Astrocyte (in vitro differentiated cells and primary cell): ENCODE data around the gene CYP2A7. TPM values are rescaled to one million over a fixed set of nuclear protein-coding genes. Genes with fewer than 3 reads are reported as not detected.
"Not testable (repeated sequence)": the region's sequence is repeated elsewhere in the genome, so short reads cannot be mapped to it uniquely, and the experiment has no call there.

ENCODE experiments used
- DNase-seq: peaks from one replicate; pipeline ENCODE4 v3.0.0-alpha.2; 2010; ENCODE audit warnings: low read depth
- FAIRE-seq: peaks from 2 replicates; lab custom pipeline; 2011; peaks lifted over from hg19 to GRCh38; lab: Jason Lieb, UNC
- H2AFZ ChIP-seq: 2 replicates; pipeline ENCODE4 v1.6.0; 2012; ENCODE audit warnings: low read depth, low read length, inconsistent platforms
- H3K27ac ChIP-seq: 2 replicates; pipeline ENCODE4 v1.5.1; 2011; ENCODE audit warnings: low read depth, low read length, inconsistent platforms
- H3K27me3 ChIP-seq: 2 replicates; pipeline ENCODE4 v1.6.0; 2011; ENCODE audit warnings: low read length, inconsistent platforms; ENCODE audit not compliant: insufficient read depth
- H3K36me3 ChIP-seq: 2 replicates; pipeline ENCODE4 v1.5.1; 2011; ENCODE audit warnings: low read length, inconsistent platforms; ENCODE audit not compliant: insufficient read depth
- H3K4me1 ChIP-seq: 2 replicates; pipeline ENCODE4 v1.5.1; 2011; ENCODE audit warnings: low read length, inconsistent platforms; ENCODE audit not compliant: insufficient read depth
- H3K4me2 ChIP-seq: 2 replicates; pipeline ENCODE4 v1.6.0; 2012; ENCODE audit warnings: low read length, inconsistent platforms
- H3K4me3 ChIP-seq: 2 replicates; pipeline ENCODE4 v1.5.1; 2011; ENCODE audit warnings: low read depth, mild to moderate bottlenecking, low read length, inconsistent platforms; ENCODE audit not compliant: insufficient read depth
- H3K79me2 ChIP-seq: 2 replicates; pipeline ENCODE4 v1.6.0; 2012; ENCODE audit warnings: mild to moderate bottlenecking, low read length, inconsistent platforms; ENCODE audit not compliant: insufficient read depth
- H3K9ac ChIP-seq: 2 replicates; pipeline ENCODE4 v1.6.0; 2012; ENCODE audit warnings: mild to moderate bottlenecking, low read length, inconsistent platforms
- H3K9me3 ChIP-seq: 2 replicates; pipeline ENCODE4 v1.5.1; 2012; ENCODE audit warnings: low read depth, mild to moderate bottlenecking, low read length, inconsistent platforms; ENCODE audit not compliant: insufficient read depth
- H4K20me1 ChIP-seq: 2 replicates; pipeline ENCODE4 v1.6.0; 2012; ENCODE audit warnings: low read length, inconsistent platforms; ENCODE audit not compliant: insufficient read depth
- H3K27ac Mint-ChIP-seq: one replicate; pipeline ENCODE4 v1.8.0; 2021; ENCODE audit warnings: mild to moderate bottlenecking, mixed read lengths; ENCODE audit not compliant: unreplicated experiment
- H3K27me3 Mint-ChIP-seq: one replicate; pipeline ENCODE4 v1.8.0; 2021; ENCODE audit warnings: low read depth, mixed read lengths; ENCODE audit not compliant: unreplicated experiment
- H3K36me3 Mint-ChIP-seq: one replicate; pipeline ENCODE4 v1.8.0; 2021; ENCODE audit warnings: low read depth, mixed read lengths; ENCODE audit not compliant: unreplicated experiment
- H3K4me1 Mint-ChIP-seq: one replicate; pipeline ENCODE4 v1.8.0; 2021; ENCODE audit warnings: low read depth, mixed read lengths; ENCODE audit not compliant: unreplicated experiment
- H3K4me3 Mint-ChIP-seq: one replicate; pipeline ENCODE4 v1.8.0; 2021; ENCODE audit warnings: mild to moderate bottlenecking, moderate library complexity, mixed read lengths; ENCODE audit not compliant: unreplicated experiment
- H3K9me3 Mint-ChIP-seq: one replicate; pipeline ENCODE4 v1.8.0; 2021; ENCODE audit warnings: mild to moderate bottlenecking, mixed read lengths; ENCODE audit not compliant: unreplicated experiment
- EZH2 ChIP-seq: IDR thresholded peaks from 2 replicates; pipeline ENCODE4 v1.6.1; 2012; ENCODE audit warnings: mild to moderate bottlenecking, low read length, inconsistent platforms; ENCODE audit not compliant: insufficient read depth
- total RNA-seq: library from RNA; stranded (reverse); gene quantifications from 2 replicates; pipeline ENCODE4 v1.2.1, GENCODE V29; 2021
- TF ChIP-seq, protein P1 (sequence below): IDR thresholded peaks from 2 replicates; pipeline ENCODE4 v1.5.1; 2011; ENCODE audit warnings: low read depth, mild to moderate bottlenecking, inconsistent platforms, low read length, moderate library complexity; ENCODE audit not compliant: insufficient read depth

Gene CYP2A7
- total RNA-seq, 1 donor from 2014 or later: not detected

DNA sequence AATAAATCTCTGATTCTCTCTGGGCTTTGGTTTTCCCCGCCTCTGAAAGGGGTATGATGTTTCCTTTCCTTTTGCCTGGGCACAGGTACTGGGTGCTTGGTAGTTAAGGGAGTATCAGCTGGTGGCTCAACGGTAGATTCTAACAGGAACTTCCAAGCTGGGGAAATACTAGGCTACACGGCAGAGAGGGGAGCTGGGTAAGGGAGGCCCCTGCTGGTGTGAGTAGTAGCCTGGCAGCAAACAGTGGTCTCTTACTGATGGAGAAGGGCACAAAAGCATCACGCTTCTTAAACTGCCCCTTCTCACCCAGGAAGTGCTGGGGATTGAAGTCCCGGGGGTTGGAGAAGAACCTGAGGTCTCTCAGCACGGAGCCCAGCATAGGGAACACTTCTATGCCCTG, 26.9 kb upstream of the CYP2A7 start:
- Histone ChIP-seq H4K20me1 (no peaks in the 10 kb centered on the region), H3K9me3 (no peaks in the 10 kb centered on the region), H3K9ac (no peak overlapping the region), H3K79me2 (no peaks in the 10 kb centered on the region), H3K27me3 (no peaks in the 10 kb centered on the region), H3K4me3 (no peak overlapping the region), H3K36me3 (no peaks in the 10 kb centered on the region), H3K27ac (no peak overlapping the region), H2AFZ (no peak overlapping the region), H3K4me2 (no peak overlapping the region), H3K4me1 (no peaks in the 10 kb centered on the region)
- TF ChIP-seq EZH2: no peak
- TF ChIP-seq, protein P1, sequence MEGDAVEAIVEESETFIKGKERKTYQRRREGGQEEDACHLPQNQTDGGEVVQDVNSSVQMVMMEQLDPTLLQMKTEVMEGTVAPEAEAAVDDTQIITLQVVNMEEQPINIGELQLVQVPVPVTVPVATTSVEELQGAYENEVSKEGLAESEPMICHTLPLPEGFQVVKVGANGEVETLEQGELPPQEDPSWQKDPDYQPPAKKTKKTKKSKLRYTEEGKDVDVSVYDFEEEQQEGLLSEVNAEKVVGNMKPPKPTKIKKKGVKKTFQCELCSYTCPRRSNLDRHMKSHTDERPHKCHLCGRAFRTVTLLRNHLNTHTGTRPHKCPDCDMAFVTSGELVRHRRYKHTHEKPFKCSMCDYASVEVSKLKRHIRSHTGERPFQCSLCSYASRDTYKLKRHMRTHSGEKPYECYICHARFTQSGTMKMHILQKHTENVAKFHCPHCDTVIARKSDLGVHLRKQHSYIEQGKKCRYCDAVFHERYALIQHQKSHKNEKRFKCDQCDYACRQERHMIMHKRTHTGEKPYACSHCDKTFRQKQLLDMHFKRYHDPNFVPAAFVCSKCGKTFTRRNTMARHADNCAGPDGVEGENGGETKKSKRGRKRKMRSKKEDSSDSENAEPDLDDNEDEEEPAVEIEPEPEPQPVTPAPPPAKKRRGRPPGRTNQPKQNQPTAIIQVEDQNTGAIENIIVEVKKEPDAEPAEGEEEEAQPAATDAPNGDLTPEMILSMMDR: no peak
- H3K9me3 Mint-ChIP-seq: peaks cover 12% of the 10 kb centered on the region
- H3K27ac Mint-ChIP-seq: no peak overlapping the region
- DNase-seq: no peak
- no peaks in the 10 kb centered on the region for H3K36me3 Mint-ChIP-seq
- peaks cover 7% of the 10 kb centered on the region for H3K4me1 Mint-ChIP-seq
- H3K4me3 Mint-ChIP-seq: no peak overlapping the region
- H3K27me3 Mint-ChIP-seq: peaks cover 26% of the 10 kb centered on the region
- FAIRE-seq: no peak

DNA sequence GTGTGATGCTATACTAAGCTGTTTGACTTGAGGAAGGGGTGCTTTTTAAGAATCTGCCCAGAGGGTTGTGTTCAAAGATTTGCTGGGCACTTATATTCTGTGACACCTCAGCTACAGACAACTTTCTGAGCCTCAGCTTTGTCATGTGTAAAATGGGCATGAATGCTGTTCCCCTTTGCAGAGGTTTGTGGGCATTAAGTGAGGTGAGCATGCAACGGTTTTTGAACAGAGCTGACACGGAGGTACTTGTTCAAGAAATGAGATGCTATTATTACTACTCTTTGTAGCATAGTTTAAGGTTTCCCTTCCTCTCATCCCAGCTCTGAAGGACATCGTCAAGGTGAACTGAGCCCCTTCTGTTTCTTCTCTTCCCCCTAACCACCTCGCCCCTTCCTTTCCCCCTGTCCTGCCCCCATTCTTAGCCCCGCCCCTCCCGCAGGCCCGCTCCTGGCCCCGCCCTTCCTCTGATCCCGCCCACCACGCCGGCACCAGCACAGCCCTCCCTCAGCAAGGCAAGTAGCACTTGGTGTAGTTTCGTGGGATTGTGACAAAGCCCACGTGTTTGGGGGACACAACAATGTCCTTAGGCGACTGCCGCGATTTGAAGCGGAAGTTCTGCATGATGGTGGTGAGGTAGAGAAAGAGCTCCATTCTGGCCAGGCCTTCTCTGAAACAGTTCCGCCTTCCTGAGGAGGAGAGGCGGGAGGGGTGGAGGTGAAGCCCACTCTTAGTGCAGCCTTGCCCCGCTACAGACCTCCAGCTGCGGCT, 26.1 kb upstream of the CYP2A7 start:
- no peak overlapping the region for H3K27ac Mint-ChIP-seq
- H2AFZ ChIP-seq: no peak overlapping the region
- H3K4me3 Mint-ChIP-seq: no peak overlapping the region
- H3K9ac ChIP-seq: no peak overlapping the region
- no peaks in the 10 kb centered on the region for H3K27me3 ChIP-seq
- peaks cover 6% of the 10 kb centered on the region for H3K9me3 Mint-ChIP-seq
- no peak for TF ChIP-seq EZH2
- TF ChIP-seq, protein P1: no peak
- peaks cover 7% of the 10 kb centered on the region for H3K4me1 Mint-ChIP-seq
- H3K4me2 ChIP-seq: no peak overlapping the region
- H3K36me3 Mint-ChIP-seq: no peaks in the 10 kb centered on the region
- H3K27me3 Mint-ChIP-seq: peaks cover 22% of the 10 kb centered on the region
- H3K36me3 ChIP-seq: no peaks in the 10 kb centered on the region
- H3K4me3 ChIP-seq: no peak overlapping the region
- no peak overlapping the region for H3K27ac ChIP-seq
- H3K79me2 ChIP-seq: no peaks in the 10 kb centered on the region
- DNase-seq: no peak
- no peak for FAIRE-seq
- H4K20me1 ChIP-seq: no peaks in the 10 kb centered on the region
- no peaks in the 10 kb centered on the region for H3K4me1 ChIP-seq
- H3K9me3 ChIP-seq: no peaks in the 10 kb centered on the region

DNA sequence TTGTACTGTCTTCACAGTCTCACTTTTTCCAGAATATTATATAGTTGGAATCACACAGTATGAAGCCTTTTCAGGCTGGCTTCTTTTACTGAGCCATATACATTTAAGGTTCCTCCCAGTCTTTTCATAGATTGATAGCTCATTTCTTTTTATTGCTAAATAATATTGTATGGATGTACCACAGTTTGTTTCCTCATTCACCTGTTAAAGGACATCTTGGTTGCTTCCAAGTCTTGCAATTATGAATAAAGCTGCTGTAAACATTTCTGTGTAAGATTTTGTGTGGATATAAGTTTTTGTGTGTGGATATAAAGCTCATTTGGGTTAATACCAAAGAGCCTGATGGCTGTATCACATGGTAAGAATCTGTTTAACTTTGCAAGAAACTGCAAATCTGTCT, 24.5 kb upstream of the CYP2A7 start:
- TF ChIP-seq, protein P1: no peak
- no peak for TF ChIP-seq EZH2
- peaks cover 7% of the 10 kb centered on the region for H3K4me1 Mint-ChIP-seq
- H3K36me3 Mint-ChIP-seq: no peaks in the 10 kb centered on the region
- Histone ChIP-seq H2AFZ (no peak overlapping the region), H3K27ac (no peak overlapping the region), H3K4me3 (no peak overlapping the region), H3K27me3 (no peaks in the 10 kb centered on the region), H3K9ac (no peak overlapping the region), H3K4me1 (no peaks in the 10 kb centered on the region), H3K79me2 (no peaks in the 10 kb centered on the region), H4K20me1 (no peaks in the 10 kb centered on the region), H3K4me2 (no peak overlapping the region), H3K36me3 (no peaks in the 10 kb centered on the region), H3K9me3 (no peaks in the 10 kb centered on the region)
- no peak for FAIRE-seq
- DNase-seq: no peak
- no peaks in the 10 kb centered on the region for H3K9me3 Mint-ChIP-seq
- no peak overlapping the region for H3K4me3 Mint-ChIP-seq
- H3K27me3 Mint-ChIP-seq: peaks cover 19% of the 10 kb centered on the region
- H3K27ac Mint-ChIP-seq: no peak overlapping the region

DNA sequence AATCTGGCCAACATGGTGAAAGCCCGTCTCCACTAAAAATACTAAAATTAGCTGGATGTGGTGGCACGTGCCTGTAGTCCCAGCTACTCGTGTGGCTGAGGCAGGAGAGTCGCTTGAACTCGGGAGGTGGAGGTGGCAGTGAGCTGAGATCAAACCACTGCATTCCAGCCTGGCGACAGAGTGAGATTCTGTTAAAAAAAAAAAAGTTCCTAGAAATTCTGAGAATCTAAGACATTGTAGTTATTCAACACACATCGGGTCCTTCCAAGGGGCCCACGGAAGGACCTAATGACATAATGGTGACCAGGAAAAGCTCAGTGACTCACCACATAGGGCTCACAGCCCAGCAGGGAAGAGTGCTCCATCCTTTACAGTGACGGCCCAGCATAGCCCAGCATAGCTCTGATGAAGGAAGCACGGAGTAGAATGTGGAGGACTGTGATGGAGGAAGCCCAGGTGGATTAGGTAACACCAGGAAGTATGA, 22.7 kb upstream of the CYP2A7 start:
- not testable (repeated sequence) for FAIRE-seq, H3K4me3 ChIP-seq

More for the DNA sequence above, 22.7 kb upstream of the CYP2A7 start:
- H3K36me3 Mint-ChIP-seq, H2AFZ ChIP-seq, H4K20me1 ChIP-seq, H3K4me1 ChIP-seq, DNase-seq, H3K27me3 ChIP-seq, H3K9me3 Mint-ChIP-seq, H3K36me3 ChIP-seq, H3K9ac ChIP-seq, H3K9me3 ChIP-seq, H3K4me1 Mint-ChIP-seq, H3K27ac ChIP-seq, H3K4me2 ChIP-seq, H3K79me2 ChIP-seq, H3K4me3 Mint-ChIP-seq: not testable (repeated sequence)
- peak overlapping the region; percentile 41 for H3K27ac Mint-ChIP-seq
- peaks cover 23% of the 10 kb centered on the region for H3K27me3 Mint-ChIP-seq
